Bone marrow (tissue), 2 donors: ENCODE results near the gene SND1.
"Not testable (repeated sequence)": the region's sequence is repeated elsewhere in the genome, so short reads cannot be mapped to it uniquely, and the experiment has no call there.

ENCODE experiments used
- DNase-seq, 2 donors: peaks; one replicate each; lab custom pipeline; 2025; lab: John Stamatoyannopoulos, UW

The SND1 gene

GRCh38 chr7:127959770-127960169 is 307.8 kb downstream of the SND1 start:
- DNase-seq, result no peak

DNA sequence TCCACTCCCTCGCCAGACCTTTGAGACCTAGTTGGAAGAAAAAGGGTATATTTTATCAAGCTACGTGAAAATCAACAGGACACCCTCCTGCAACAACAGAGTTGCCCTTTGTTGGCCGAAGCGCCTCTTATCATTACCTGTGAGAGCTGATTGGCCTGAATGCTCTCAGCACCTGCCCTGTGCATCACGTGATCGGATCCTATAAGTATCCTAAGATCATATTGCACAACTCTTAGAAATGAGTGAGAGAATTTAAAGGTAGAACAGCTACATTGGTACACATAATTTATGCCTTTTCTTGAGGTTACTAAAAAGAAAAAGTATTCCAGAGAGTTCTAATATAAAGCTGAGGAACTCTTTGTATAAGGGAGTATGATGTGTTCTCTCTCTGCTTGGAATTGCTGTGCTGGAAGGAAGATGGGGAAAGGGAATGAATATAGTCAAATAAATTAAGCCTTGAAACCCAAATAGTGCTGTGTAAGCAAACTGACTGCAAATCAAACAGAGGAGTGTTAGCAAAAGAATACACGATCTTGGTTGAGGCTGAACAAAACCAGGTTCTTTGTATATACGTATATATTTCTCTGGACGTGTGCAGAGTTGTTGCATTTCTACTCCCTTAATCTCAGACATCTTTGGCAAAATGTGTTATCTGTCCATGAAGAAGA is 309.9 kb downstream of the SND1 start:
- DNase-seq, result no peak

GRCh38 chr7:127962589-127963361 is 310.8 kb downstream of the SND1 start:
- DNase-seq, result no peak

DNA sequence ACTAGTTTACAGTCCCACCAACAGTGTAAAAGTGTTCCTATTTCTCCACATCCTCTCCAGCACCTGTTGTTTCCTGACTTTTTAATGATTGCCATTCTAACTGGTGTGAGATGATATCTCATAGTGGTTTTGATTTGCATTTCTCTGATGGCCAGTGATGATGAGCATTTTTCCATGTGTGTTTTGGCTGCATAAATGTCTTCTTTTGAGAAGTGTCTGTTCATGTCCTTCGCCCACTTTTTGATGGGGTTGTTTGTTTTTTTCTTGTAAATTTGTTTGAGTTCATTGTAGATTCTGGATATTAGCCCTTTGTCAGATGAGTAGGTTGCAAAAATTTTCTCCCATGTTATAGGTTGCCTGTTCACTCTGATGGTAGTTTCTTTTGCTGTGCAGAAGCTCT is 311.9 kb downstream of the SND1 start:
- not testable (repeated sequence) for DNase-seq

DNA sequence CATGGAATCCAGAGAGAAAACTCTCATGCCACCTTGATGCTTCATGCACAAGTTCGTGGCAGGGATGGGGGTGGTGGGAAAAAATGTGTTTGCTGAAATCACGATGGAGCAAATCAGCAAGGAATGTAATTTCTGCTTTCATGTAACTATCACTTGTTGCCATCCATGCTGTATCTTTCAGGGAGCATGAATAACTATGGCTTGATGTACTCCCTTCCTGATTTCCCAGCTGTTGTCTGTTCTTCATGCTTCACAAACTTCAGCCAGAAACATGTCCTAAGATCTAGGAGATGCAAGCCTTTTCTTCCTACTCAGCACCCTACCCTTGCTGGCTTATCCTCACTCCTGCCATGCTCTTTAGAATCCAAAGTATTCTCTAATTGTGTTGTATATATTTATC is 315.3 kb downstream of the SND1 start:
- no peak for DNase-seq

- no peak for DNase-seq
Measured at GRCh38 chr7:127968547-127968946, 316.6 kb downstream of the SND1 start.

- DNase-seq, result no peak
Measured at GRCh38 chr7:127973832-127974231, 321.8 kb downstream of the SND1 start.

DNA sequence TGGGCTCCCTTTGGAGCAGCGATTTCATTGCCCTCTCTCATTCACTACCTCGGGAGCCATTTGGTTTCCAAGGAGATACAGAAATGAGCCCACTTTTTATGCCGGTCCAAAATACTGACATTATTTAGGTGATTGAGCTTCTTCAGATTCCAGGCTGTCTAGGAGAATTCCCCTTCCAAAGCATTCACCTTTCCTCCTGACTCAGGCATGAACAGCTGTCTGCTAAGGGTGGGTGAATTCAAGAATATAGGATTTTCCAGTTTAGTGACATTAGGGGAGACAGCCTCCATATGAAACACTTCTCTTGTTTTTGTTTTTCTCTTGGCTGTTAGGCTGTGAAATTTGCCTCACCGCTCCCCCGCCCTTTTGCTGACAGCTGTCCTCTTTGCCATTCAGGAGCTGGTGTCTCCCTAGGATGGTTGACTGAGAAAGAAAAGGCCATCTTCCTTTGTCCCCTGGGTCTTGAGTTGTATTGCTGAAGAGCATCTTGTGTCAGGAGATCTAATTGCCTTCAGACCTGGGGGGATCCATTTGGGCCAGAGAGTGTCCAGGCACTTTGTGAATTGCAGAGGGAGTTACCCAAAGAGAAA is 322.5 kb downstream of the SND1 start:
- no peak for DNase-seq

GRCh38 chr7:127976056-127976737 is 324.2 kb downstream of the SND1 start:
- DNase-seq, result no peak

GRCh38 chr7:127976738-127977120 is 324.7 kb downstream of the SND1 start:
- DNase-seq, result no peak

DNA sequence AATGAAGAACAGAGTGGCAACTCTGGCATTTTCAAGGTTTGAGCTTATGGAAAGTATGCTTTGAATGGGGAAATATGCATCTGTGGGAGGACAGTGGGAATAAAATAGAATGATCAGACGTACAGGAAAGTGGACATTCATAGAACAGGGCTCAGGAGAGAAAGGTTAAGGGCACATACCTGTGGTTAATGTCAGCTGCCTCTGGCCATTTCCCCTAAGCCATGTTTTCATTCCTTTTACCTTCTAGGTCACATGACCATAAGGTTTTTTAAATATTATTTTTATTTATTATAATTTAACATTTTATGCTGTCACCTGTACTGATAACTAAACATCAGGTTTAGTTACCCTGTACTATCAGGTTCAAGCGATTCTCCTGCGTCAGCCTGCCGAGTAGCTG is 326.4 kb downstream of the SND1 start:
- DNase-seq, result no peak

GRCh38 chr7:127979113-127979727 is 327.2 kb downstream of the SND1 start:
- DNase-seq, result no peak

- DNase-seq, result no peak
Measured at GRCh38 chr7:127979728-127980126, 327.7 kb downstream of the SND1 start.

GRCh38 chr7:127980901-127981300 is 328.9 kb downstream of the SND1 start:
- DNase-seq, result no peak

DNA sequence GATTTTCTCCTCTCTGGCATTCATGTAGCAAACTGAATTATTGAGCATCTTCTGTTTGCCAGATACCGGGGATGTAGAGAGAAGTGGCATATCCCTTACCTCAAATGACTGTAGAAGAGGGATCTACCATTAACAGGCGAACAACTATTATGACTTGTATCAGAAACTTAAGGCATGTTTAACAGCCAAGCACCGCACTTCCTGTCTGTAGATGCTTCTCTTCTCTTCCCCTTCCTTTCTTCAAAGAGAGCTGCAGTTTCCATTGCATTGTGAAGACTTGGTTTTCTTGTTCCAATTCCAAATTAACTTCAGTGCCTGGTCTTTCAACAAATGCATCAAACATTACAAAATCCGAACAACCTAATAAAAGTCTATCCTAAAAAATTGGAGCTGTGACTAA is 330.0 kb downstream of the SND1 start:
- DNase-seq, result no peak

- DNase-seq, result no peak
Measured at GRCh38 chr7:127983804-127984332, 331.9 kb downstream of the SND1 start.

DNA sequence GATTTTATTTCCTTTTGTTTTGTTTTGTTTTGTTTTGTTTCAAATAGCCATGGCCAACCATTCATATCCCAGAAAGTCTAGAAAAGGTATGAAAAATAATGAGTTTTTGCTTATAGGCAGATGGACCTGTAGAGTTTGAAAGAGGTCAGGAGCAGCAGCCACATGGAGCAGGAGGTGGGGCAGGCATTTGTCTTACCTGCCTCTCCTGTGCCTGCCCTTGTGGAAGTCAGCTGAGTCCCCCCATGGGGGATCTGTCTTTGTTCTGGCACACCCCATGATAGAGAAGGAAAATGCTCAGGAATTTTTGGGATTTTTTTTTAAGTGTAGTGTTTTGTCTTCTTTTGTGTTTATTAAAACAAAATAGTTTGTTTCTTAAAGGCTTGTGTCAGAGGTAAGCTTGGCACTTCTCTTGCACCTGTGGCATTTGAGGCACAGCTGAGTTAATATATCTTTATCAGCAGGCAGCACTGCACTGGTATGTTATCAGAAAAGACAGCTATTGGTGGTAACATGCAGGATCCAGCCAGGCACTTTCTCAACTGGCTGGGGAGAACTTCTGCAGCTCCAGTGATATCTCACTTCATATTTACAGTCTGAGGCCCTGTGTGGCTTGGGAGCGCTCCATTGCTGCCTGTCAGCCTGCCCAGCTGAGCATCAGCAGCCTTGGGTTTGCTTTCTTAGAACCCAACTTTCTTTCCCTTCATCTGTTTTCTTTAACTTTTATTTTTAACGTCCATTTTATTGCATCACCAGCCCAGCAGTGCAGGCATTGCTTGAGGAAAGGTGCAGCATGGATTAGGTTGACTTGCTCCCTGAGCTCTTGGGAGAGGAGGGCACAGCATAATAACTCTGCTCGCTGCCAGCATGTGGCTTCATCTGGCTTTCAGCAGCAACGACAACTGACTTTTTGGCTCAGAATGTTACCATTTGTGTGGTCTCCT is 334.9 kb downstream of the SND1 start:
- no peak for DNase-seq

DNA sequence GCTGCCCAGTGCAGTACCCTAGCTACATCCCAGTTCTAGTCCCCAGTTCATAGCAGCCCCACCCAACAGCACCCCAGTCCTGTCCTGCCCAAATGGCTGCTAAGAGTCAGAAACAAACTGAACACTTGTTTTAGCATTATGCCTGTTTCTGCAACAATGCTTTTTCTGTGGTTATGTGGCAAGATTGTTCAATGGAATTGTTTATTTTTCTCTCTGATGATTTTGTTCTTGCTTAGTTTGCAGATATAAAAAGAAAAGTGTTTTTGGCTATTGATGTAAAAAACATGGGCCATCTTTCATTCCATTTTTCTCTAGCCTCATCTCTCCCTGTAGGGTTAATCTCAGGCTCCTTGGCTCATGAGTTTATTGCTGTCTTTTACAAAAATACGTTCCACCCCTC is 336.8 kb downstream of the SND1 start:
- DNase-seq, result no peak

- DNase-seq, result no peak
Measured at GRCh38 chr7:127993317-127993716, 341.3 kb downstream of the SND1 start.

DNA sequence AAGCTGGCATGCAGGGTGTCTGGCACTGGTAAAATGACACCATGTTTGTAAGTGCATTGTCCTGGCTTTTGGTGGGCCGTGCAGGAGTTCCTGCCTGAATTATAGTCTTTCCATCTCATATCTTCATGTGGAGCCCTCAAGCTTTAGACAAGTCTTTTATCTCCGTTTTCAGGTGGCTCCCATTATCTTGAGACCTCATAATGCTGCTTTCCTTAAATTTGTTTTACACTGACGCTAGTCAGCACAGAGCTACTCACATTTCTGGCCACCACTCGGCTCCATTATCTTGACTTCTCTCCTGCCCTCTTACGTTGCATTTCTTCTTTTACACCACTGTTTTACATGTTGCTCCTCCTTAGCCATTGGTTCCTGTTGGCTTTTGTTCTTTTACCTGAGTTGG is 342.0 kb downstream of the SND1 start:
- DNase-seq, result no peak
